Measurements from ENCODE around the gene DDX59. TPM values are rescaled to one million over a fixed set of nuclear protein-coding genes. Genes with fewer than 3 reads are reported as not detected.

DDX59 gene
- total RNA-seq, 1 experiment from 2014 or later = 16.0 TPM

DNA sequence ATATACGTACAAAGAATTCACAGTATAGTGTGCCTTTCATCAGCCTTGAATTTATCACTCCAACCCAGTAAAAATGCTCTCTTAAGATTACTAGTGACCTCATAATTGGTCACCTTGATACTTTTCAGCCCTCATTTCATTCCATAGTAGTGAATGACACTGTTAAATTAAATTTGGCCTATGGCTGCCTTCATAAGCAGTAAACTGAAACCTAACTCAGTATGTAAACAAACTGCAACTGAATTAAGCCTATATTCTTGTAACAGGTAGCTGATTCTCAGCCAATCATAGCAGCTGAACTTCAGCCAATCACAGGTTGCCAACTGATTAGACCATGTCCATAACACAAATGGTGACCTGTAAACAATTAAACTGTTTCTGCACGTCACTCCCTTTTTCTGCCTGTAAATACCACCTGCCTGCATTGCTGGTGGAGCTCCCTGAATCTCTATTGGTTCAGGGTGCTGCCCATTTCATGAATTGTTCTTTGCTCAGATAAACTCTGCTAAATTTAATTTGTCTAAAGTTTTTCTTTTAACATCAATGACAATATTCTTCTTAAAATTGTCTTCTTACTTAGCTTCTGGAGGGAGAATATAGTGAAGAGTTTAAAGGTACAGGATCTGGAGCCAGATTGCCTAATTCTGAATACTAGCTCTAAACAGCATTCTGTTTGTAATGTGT lies 44.9 kb upstream of the DDX59 start (continued):
- TF ChIP-seq RAD21 (IDR thresholded peaks at IDR 0.05; ENCODE audit: low read depth) (no peak), SRF (IDR thresholded peaks at IDR 0.05; ENCODE audit: low read depth) (no peak), EZH2phosphoT487 (IDR thresholded peaks at IDR 0.05; ENCODE audit: borderline replicate concordance) (no peak), ELF1 (IDR thresholded peaks at IDR 0.05; ENCODE audit: borderline replicate concordance, low read depth) (no peak), POLR2AphosphoS5 (IDR thresholded peaks at IDR 0.05; ENCODE audit: low read depth, low read length) (no peak), ZFX (IDR thresholded peaks at IDR 0.05) (no peak), CEBPB (IDR thresholded peaks at IDR 0.05; ENCODE audit: low read depth) (no peak), EZH2 (IDR thresholded peaks at IDR 0.05) (no peak)
- TF ChIP-seq, protein P1, sequence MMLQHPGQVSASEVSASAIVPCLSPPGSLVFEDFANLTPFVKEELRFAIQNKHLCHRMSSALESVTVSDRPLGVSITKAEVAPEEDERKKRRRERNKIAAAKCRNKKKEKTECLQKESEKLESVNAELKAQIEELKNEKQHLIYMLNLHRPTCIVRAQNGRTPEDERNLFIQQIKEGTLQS (IDR thresholded peaks at IDR 0.05) = no peak
- TF ChIP-seq, protein P2, sequence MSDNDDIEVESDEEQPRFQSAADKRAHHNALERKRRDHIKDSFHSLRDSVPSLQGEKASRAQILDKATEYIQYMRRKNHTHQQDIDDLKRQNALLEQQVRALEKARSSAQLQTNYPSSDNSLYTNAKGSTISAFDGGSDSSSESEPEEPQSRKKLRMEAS (IDR thresholded peaks at IDR 0.05) = no peak

DNA sequence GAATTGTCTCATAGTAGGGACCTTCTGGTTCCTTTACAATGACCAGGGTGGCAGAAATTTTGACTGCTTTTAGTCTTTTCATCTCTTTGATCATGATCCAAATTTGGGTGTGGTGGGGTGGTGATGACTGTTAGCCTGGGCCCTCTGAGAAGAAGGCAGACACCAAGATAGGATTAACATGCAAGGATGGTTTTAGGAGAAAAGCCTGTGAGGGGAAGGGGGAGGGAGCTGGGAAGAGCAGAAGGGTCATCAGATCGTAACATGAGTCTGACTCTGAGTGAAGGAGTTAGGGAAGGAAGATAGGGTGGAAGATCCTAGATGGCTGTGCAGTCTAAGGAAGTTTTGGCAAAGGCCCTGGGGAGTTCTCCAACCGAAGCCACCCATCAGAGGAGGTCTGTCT lies 40.5 kb upstream of the DDX59 start:
- no peak overlapping the region for H3K27ac ChIP-seq (ENCODE audit: low read depth, low read length)
- no peaks in the 10 kb centered on the region for H3K9me2 ChIP-seq (ENCODE audit: insufficient read depth)
- no peaks in the 10 kb centered on the region for H3K79me2 ChIP-seq (ENCODE audit: insufficient read depth, low read length)
- DNase-seq (ENCODE audit: low read depth, low spot score) (no peak), ATAC-seq (no peak)
- H3K36me3 ChIP-seq (ENCODE audit: control insufficient read depth in 1 of 2, insufficient read depth in 2 of 2, low read length in 2 of 2) = no peaks in the 10 kb centered on the region
- no peaks in the 10 kb centered on the region for H3K9me3 ChIP-seq (ENCODE audit: control insufficient read depth in 1 of 2, insufficient read depth in 1 of 2, low read depth in 1 of 2, low read length in 2 of 2)
- ChIA-PET CTCF (no interaction called here), POLR2A (no interaction called here), RAD21 (ENCODE audit: low non-redundant PET in 1 of 2, low total read pairs in 2 of 2, uncharacterized antibody in 2 of 2, unreplicated experiment in 2 of 2) (no interaction called here)
- H4K20me1 ChIP-seq (ENCODE audit: insufficient read depth) = no peaks in the 10 kb centered on the region
- no peaks in the 10 kb centered on the region for H3K4me1 ChIP-seq (ENCODE audit: control insufficient read depth in 1 of 2, insufficient read depth in 2 of 2, low read length in 2 of 2)
- H3K4me2 ChIP-seq (ENCODE audit: low read length) = no peak overlapping the region
- H2AFZ ChIP-seq (ENCODE audit: low read depth, low read length, poor library complexity, severe bottlenecking) = no peak overlapping the region
- TF ChIP-seq EZH2 (IDR thresholded peaks at IDR 0.05) = no peak
- TF ChIP-seq YY1 (IDR thresholded peaks at IDR 0.05; ENCODE audit: extremely low read depth, insufficient replicate concordance, low read depth, low read length) = no peak
- H3K27me3 ChIP-seq (ENCODE audit: insufficient read depth, low read length) = no peaks in the 10 kb centered on the region
- intact Hi-C loops (cut with micrococcal nuclease) = no loop called here
- BruUV-seq (replicated peaks) = no TSS peak
- H3K4me3 ChIP-seq (replicated peaks in 1 of 2; ENCODE audit: low read depth in 1 of 2, low read length in 2 of 2) = no peak overlapping the region
- H3K9ac ChIP-seq (ENCODE audit: low read length) = no peak overlapping the region
